HG03469 (cell line): Measurements from ENCODE around the gene MARCHF10.
"Not testable (repeated sequence)": the region's sequence is repeated elsewhere in the genome, so short reads cannot be mapped to it uniquely, and the experiment has no call there.

Source experiments
- ATAC-seq: cut with Tn5 transposase; IDR thresholded peaks from one replicate; pipeline ENCODE4 v1.9.1; 2021; ENCODE audit warnings: mild to moderate bottlenecking, moderate library complexity, moderate number of reproducible peaks; ENCODE audit not compliant: unreplicated experiment

The MARCHF10 gene

DNA sequence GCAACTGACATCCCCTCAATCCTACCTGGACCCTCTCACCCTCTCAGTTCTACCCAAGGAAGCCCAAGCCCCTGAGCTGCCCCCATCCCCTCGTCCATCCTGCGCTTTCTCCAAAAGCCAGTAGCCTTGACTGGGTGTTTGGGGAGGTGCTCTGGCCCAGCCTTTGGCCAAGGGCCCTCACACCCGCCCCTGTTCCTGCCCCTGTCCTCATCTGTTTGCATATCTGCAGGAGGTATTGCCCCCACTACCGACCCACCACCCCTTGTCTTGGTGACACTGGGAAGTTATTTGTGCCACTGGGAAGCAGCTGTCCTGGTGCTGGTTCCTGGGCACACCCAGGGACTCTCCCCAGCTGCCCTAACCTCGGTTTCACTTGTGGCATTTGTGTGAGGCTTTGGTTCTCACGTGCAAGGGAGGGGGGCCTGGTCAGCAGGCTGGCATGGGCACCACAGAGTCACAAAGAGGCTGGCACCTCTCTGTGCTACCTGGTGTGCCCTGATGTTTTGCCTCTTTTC, 105.3 kb downstream of the MARCHF10 start:
- no peak for ATAC-seq

DNA sequence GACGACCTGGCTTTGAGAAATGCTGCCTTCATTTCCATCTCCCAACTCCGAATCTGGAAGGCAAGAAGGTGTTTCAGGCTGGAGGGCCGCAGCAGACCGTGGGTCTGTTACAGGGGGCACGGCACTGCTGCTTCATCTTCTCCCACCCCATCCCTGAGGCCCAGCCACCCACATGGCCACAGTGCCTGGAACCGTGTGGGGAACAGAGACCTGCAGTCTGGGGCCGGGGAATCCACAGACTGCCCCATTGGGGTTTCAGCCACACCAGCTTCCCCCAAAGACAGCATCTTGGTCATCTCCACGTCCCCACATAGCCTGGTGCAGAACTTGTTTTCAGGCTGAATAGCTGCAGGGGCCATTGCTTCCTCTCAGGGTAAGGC, 106.4 kb downstream of the MARCHF10 start:
- ATAC-seq = no peak

DNA sequence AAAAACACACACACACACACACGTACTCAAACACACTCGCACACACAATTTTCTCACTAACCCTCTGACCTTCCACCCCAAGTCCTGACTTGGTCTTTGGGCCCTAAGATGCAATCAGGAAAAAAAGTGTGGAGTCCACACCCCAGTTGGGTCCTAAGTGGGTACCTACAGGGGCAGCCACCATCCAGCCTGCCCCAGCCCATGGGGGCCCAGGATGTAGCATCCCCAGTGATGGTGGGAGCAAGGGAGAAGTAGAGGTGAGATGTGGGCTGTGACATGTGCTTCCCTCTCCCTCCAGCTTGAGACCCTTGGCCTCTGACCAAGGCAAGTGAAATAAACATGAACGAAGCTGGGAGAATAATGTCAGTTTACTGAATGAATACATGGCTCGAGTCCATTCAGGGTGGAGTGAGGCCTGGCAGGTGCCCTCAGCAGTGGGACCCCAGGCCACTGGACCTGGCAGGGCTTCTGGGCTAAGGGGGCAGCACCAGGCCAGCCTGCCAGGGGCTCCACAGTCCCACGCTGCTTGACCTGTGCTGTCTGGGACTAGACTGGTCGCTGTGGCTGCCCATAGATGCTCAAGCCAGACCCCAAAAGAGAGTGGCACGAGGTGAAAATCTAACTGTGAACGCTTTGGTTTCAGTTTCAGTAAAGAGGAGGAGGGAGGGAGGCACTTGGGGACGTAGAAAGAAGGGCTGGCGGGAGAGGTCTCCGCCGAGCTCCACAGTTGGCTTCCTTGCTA, 107.0 kb downstream of the MARCHF10 start:
- ATAC-seq = no peak

DNA sequence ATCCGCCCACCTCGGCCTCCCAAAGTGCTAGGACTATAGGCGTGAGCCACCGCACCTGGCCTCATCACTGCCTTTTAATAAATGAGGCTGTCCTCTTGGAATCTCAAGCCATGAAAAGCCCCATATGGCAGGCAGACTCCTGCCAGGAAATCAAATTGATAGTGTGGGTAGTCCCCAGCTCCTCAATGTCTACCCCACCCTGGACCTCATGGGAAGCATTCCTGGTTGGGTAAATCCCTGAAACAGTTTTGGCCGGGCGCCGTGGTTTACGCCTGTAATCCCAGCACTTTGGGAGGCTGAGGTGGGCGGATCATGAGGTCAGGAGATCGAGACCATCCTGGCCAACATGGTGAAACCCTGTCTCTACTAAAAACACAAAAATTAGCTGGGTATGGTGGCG, 109.7 kb downstream of the MARCHF10 start:
- ATAC-seq = not testable (repeated sequence)

DNA sequence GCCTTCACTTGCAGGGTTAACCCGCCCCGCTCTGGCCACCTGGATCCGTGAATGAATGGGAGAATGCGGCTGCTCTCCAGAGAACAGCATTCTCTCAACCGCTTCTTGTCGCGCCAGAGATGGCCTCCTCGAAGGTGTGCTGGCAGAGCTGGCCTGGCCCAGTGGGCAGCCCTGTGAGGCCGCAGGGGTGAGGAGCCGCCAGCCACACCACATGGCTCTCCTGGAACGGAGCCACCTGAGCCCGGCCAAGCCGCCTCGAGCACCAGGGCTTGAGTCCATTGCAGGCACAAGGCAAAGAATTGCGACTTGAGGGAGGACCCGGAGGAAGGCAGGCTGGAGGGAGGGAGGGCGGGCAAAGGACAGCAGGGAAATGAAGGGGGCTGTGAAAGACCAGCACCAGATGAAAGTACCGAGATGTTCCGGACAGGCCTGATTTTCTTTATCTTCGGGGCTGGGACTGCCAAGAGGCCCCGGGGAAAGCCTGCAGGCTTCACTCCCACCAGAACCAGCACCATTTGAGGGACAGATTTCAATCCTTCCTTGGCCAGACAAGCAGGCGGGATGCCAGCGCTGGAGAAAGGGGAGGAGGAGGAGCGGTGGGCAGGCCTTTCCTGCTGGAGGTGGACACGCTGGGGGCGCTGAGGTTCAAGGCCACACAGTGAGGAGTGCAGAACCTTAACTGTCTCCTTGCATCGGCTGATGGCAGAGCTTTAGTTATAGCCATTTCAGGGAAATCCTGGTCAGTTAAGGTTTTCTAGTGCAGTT, 111.2 kb downstream of the MARCHF10 start:
- no peak for ATAC-seq

DNA sequence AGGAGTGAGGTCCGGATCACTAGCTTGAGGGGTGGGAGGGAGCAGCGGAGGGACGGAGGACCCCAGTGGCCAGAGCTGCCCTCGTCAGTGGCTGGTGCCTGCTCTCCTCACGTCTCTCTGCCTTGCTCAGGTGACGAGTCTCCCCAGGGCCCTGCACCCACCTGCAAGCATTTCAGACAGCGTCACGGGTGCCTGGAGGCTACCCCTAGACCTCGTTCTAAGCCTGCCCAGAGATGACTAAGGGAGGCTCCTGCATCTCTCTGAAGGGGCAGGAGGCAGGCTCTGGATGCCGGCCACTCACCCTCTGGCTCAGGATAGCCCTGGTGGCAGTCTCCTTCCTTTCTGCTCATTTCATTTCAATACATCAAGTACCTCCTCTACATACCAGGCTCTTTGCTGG, 111.9 kb downstream of the MARCHF10 start:
- no peak for ATAC-seq

DNA sequence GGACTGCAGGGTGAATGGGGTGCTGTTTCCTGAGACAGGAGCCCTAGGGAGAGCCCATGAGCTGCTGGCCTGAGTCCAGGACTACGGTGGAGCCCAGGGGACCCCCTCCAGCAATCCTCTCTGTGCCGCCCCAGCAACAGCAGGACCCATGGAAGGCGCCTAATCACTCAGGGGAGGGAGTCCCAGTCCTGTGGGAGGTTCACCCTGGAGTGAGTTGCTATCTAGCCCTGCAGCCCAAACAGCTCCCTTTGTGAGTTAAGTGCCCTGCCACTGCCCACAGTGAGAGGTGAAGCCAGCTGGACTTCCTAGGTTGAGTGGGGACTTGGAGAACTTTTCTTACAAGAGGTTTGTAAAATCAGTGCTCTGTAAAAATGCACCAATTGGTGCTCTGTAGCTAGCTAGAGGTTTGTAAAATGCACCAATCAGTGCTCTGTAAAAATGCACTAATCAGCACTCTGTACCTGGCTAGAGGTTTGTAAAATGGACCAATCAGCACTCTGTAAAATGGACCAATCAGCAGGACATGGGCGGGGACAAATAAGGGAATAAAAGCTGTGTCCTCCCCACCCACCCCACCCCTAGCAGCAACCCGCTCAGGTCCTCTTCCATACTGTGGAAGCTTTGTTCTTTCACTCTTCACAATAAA, 112.9 kb downstream of the MARCHF10 start:
- not testable (repeated sequence) for ATAC-seq

DNA sequence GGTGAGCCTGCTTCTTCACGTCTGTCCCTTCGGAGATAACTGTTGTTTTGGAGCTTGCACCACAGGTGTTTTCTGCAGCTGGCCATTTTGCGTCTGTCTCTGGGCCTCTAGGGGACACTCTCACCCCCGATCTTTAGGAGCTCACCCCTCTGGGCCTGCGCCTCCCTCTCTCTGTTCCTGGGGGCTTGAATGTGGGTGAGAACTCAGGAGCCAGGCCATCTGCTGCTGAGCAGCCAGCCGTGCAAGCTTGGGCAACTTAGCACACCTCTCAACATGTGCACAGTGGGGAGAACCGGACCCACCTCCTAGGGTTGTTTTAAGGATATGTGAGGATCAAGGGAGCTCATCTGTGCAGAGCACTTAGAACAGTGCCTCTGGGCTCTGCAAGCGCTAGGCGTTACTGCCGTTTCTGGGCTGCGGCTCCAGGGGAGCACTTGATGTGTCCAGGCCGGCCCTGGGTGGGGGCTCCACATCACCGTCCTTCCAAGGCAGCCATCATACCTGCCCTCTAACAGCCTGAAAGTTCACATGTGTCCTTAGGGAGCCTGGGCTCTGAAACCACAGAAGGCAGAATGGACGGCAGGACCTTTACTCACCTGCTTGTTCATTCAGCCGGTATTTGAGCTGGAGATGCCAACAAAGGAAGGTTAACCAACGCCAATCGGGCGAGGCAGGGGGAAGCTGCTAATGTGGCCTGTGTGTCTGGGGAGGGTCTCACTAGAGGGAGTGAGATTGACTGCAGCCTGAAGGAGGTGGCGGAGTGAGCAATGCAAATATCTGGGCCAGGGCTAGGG, 114.3 kb downstream of the MARCHF10 start:
- ATAC-seq = no peak

DNA sequence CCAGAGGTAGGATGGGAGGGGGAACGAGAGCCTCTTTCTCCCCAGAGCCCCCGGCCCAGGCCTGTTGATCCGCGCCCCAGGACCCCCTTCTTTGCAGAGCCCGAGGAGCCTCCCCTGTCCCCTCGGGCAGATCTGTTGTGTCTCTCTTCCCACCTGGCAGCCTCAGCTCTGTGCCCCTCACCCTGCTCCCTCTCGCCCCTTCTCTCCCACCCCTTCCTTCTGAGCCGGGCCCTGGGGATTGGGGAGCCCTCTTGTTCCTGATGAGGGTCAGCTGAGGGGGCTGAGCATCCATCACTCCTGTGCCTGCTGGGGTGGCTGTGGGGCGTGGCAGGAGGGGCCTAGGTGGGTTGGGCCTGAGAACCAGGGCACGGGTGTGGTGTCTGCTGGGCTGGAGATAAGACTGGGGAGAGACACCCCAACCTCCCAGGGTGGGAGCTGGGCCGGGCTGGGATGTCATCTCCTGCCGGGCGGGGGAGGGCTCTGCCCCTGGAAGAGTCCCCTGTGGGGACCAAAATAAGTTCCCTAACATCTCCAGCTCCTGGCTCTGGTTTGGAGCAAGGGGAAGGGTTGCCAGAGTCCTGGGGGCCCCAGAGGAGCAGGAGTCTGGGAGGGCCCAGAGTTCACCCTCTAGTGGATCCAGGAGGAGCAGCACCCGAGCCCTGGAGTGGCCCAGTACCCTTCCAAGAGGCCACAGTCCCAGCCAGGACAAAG, 115.2 kb downstream of the MARCHF10 start:
- ATAC-seq = no peak

DNA sequence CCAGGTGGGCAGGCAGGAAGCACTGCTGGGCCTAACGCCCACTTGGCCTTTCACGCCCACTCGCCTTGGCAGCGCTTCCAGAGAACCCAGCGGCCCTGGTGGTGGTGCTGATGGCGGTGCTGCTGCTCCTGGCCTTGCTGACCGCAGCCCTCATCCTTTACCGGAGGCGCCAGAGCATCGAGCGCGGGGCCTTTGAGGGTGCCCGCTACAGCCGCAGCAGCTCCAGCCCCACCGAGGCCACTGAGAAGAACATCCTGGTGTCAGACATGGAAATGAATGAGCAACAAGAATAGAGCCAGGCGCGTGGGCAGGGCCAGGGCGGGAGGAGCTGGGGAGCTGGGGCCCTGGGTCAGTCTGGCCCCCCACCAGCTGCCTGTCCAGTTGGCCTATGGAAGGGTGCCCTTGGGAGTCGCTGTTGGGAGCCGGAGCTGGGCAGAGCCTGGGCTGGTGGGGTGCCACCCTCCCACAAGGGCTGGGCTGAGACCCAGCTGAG, 115.9 kb downstream of the MARCHF10 start:
- no peak for ATAC-seq

DNA sequence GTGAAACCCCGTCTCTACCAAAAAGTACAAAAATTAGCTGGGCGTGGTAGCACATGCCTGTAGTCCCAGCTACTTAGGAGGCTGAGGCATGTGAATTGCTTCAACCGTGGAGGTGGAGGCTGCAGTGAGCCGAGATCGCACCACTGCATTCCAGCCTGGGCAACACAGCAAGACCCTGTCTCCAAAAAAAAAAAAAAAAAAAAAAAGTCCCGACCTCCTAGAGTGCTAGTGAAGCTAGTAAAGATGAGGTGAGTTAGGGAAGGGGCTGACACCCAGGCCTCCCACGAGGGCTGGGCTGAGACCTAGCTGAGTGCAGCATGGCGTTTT, 116.6 kb downstream of the MARCHF10 start:
- ATAC-seq = not testable (repeated sequence)

DNA sequence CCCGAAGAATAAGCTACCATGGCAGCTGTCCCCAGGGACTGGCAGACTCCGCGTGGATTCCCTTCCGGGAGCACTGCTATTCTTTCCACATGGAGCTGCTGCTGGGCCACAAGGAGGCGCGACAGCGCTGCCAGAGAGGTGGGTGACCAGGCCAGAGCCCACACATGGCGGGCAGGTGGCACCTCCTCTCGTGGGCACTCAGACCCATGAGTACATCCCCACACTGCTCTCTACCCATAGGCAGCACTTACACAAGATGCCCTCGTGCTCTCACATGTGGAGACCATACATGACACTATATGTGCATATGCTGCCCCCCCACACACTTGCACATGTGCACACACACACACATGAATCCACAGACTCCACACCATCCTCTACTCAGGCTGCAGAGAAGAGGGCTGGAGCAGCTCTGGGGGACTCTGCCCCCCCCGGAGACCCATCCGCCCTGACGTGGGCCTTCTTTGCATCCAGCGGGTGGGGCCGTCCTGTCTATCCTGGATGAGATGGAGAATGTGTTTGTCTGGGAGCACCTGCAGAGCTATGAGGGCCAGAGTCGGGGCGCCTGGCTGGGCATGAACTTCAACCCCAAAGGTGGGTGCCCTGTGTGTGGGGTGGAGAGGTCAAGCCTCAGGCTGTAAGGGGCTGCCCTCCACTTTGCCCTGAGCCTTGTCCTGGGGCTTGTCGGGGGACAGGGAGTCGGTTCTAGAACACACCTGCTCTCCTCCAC, 117.8 kb downstream of the MARCHF10 start:
- no peak for ATAC-seq

DNA sequence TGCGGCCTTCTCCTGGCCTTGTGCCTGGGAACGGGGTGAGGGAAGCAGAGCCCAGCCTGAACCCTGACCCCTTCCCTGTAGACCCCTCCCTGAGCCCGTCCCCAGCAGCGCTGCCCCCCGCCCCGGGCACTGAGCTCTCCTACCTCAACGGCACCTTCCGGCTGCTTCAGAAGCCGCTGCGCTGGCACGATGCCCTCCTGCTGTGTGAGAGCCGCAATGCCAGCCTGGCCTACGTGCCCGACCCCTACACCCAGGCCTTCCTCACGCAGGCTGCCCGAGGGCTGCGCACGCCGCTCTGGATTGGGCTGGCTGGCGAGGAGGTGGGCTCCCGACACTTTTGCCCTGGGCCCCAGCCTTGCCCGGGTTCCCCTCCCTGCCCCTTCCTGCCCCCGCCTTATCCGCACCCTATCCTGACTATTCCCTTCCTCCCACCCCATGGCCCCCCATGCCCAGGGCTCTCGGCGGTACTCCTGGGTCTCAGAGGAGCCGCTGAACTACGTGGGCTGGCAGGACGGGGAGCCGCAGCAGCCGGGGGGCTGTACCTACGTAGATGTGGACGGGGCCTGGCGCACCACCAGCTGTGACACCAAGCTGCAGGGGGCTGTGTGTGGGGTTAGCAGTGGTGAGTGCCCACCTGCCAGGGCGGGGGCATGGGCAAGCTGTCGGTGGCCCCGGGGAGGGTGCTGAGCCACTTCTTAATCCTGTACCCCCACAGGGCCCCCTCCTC, 118.5 kb downstream of the MARCHF10 start:
- ATAC-seq = no peak

DNA sequence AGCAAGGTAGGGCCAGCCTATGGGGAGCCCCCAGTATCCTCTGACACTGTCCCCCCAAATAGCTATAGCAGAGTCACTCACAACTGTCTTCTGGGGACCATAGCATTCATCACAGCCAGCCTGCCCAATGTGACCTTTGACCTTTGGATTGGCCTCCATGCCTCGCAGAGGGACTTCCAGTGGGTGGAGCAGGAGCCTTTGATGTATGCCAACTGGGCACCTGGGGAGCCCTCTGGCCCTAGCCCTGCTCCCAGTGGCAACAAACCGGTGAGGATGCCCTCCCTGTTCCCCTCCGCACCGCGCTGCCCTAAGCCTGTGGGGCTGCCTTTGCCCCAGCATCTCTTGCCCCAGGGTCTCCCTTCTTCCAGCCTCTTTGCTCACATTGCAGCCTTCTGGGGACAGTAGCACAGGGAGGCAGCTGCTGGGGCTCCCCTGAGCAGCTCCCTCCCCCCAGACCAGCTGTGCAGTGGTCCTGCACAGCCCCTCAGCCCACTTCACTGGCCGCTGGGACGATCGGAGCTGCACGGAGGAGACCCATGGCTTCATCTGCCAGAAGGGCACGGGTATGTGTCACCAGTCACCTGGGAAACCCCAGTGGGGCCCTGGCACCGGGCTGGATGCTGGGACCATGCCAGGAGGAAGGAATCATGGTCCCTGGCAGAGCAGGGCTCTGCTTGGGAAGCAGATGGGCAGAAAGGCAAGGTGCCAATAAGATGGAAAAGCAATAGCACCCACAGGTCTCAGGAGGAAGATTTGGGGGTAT, 119.5 kb downstream of the MARCHF10 start:
- no peak for ATAC-seq

DNA sequence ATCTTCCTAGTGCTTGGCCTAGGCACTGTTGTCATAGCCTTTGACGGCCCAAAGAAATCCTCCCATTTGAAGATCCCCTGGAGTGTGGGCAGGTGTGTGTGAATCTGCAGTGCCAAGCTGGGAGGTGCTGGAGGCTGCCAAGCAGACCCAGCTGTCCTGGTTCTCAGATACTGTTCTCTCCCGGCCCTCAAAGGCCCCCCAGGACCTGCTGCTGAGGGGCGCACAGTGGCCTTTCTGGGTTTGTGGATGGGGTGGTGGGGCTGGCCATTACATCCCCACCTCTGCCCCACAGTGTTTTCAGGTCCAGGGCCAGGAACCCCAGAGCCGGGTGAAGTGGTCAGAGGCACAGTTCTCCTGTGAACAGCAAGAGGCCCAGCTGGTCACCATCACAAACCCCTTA, 120.1 kb downstream of the MARCHF10 start:
- no peak for ATAC-seq

DNA sequence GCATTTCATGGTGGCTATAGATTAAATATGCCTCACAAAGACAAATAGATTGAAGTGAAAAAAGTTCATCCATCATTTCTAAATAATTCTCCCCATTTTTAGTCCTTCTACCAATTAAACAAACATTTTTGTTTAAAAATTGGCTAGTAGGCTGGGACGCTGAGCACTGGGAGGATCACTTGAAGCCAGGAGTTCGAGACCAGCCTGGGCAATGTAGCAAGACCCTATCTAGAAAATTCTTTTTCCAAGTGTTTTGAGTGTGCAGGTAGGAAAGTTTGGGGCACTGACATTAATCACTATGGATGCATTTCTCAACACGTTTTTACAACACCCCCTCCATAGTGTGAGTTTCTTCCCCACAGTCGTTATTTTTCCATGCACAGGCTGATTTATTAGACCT, 123.9 kb downstream of the MARCHF10 start:
- no peak for ATAC-seq

DNA sequence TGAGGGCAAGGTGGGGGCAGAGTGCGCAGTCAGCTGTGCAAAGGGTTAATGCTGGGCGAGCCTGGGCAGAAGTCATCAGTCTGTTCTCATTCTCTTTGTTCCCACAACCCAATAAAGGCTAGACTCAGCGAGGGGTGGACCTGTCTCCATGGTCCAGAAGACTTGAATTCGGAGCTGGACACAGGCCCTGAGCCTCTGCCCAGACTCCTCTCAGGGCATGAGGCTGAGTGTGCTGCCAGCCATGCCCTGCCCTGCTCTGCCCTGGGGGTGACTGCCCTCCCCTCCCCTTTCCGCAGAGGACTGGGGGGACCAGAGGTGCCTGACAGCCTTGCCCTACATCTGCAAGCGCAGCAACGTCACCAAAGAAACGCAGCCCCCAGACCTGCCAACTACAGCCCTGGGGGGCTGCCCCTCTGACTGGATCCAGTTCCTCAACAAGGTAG, 126.2 kb downstream of the MARCHF10 start:
- ATAC-seq = no peak
